C4-2B (cell line): ENCODE results near the gene HCFC1.

Experiments used
- CTCF ChIP-seq: fragments of 450-650 bp; conservative IDR thresholded peaks from 2 replicates; pipeline ENCODE4 v1.5.1; 2017; ENCODE audit warnings: mild to moderate bottlenecking
- ZFX ChIP-seq: fragments of 450-650 bp; IDR thresholded peaks from 2 replicates; pipeline ENCODE4 v1.6.1; 2017

DNA sequence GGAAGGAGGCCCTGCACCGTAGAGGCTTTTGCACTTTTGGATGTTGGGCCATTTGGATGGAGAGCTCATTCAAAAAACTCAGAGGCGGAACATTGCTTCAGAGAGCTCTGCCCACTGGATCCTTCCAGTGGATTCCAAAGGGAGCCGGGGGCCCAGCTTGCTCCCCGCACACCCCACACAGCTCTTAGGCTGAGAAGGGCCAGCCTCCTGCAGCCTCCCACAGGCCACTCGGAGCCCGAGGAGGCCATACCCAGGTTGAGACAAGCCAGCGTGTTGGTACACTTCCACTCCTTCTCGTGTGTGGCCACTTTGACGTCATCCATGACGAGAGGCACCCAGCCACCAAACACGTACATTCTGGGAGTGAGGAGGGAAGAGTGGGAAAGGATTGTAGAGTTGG is 10.3 kb downstream of the HCFC1 start:
- TF ChIP-seq CTCF (no peak), ZFX (no peak)
